K562 (cell line): ENCODE results near the gene TLDC2. TPM values are rescaled to one million over a fixed set of nuclear protein-coding genes. Genes with fewer than 3 reads are reported as not detected.
A peak's percentile ranks its signal among the peaks of the same experiment; 100 is the strongest.

ENCODE experiments used
- ATAC-seq: fragments of 200-7000 bp; cut with Tn5 transposase; 3 replicates; pipeline ENCODE4 v1.9.1; 2020; ENCODE audit warnings: moderate library complexity
- BruUV-seq: library from RNA; stranded (reverse); fragments of 400-500 nt; replicated peaks from 2 replicates; lab custom pipeline; 2021; lab: Mats Ljungman, UMichigan
- CTCF ChIA-PET: fragments of 300-600 bp; formaldehyde crosslinking; extraction: SDS; loops from one replicate; lab custom pipeline; 2021; ENCODE audit warnings: low intra/inter-chr PET ratio; lab: Yijun Ruan, JAX
- POLR2A ChIA-PET: fragments of 300-600, 350-650 bp; sonication (Branson Sonifier 250); formaldehyde crosslinking; extraction: SDS; loops from one replicate; lab custom pipeline; 2021; ENCODE audit warnings: antibody characterized with exemption, inconsistent platforms; lab: Yijun Ruan, JAX
- DNase-seq, 4 experiments: peaks; one replicate each; pipeline versions ENCODE4 v3.0.0 to v3.0.0-alpha.2; 2011 to 2018; ENCODE audit warnings: low spot score in 3 of 4, mixed read lengths in 3 of 4; ENCODE audit errors: extremely low read depth in 1 of 4
- FAIRE-seq: peaks from 2 replicates; lab custom pipeline; 2011; peaks lifted over from hg19 to GRCh38; lab: Jason Lieb, UNC
- H2AFZ ChIP-seq: 2 replicates; pipeline ENCODE4 v1.6.0; 2011; ENCODE audit warnings: low read depth, low read length, control low read depth, inconsistent platforms
- H3K27ac ChIP-seq: fragments of 200-600 bp; 3 replicates; pipeline ENCODE4 v1.8.0; 2011; ENCODE audit warnings: low read depth, mild to moderate bottlenecking, control low read depth, inconsistent platforms, low read length, moderate library complexity, mixed read lengths; ENCODE audit errors: extremely low read depth
- H3K27me3 ChIP-seq, 2 experiments: fragments of 300-600 bp in 1 of 2; 2 replicates in 1 of 2; 3 replicates in 1 of 2; pipeline versions ENCODE4 v1.6.0 to v1.8.0; 2011; ENCODE audit warnings: inconsistent platforms in 2 of 2, low read length in 2 of 2, mild to moderate bottlenecking in 1 of 2, mixed read lengths in 1 of 2, moderate library complexity in 1 of 2; ENCODE audit not compliant: control insufficient read depth in 2 of 2, insufficient read depth in 2 of 2
- H3K36me3 ChIP-seq: fragments of 300-600 bp; 3 replicates; pipeline ENCODE4 v1.8.0; 2011; ENCODE audit warnings: mild to moderate bottlenecking, low read length, inconsistent platforms; ENCODE audit not compliant: control insufficient read depth, insufficient read depth
- H3K4me1 ChIP-seq, 2 experiments: fragments of 200-600 bp in 1 of 2; replicated peaks in 1 of 2; 2 replicates in 1 of 2; 3 replicates in 1 of 2; pipeline versions ENCODE4 v1.5.1 to v1.8.0; 2011; ENCODE audit warnings: inconsistent platforms in 2 of 2, low read length in 2 of 2, mild to moderate bottlenecking in 1 of 2, mixed read lengths in 1 of 2, moderate library complexity in 1 of 2; ENCODE audit not compliant: control insufficient read depth in 2 of 2, insufficient read depth in 2 of 2
- H3K4me2 ChIP-seq: 2 replicates; pipeline ENCODE4 v1.6.1; 2011; ENCODE audit warnings: low read length, control low read depth, inconsistent platforms, mixed read lengths; ENCODE audit not compliant: insufficient read depth
- H3K4me3 ChIP-seq: fragments of 200-600 bp; sonication (generic), shearing (Covaris generic); 2 replicates; pipeline ENCODE4 v1.5.1; 2016; ENCODE audit warnings: control low read depth, inconsistent platforms
- H3K79me2 ChIP-seq: fragments of 200-600 bp; 3 replicates; pipeline ENCODE4 v1.8.0; 2011; ENCODE audit warnings: low read length, inconsistent platforms; ENCODE audit not compliant: control insufficient read depth, insufficient read depth
- H3K9ac ChIP-seq, 2 experiments: 2 replicates each; pipeline versions ENCODE4 v1.6.0 to v1.6.1; 2011; ENCODE audit warnings: low read depth in 2 of 2, low read length in 2 of 2, control low read depth in 1 of 2, inconsistent platforms in 1 of 2, mild to moderate bottlenecking in 1 of 2, mixed read lengths in 1 of 2; ENCODE audit not compliant: insufficient read depth in 1 of 2
- H3K9me1 ChIP-seq: one replicate; pipeline ENCODE4 v1.6.0; 2011; ENCODE audit warnings: inconsistent platforms, mild to moderate bottlenecking, low read length, moderate library complexity; ENCODE audit not compliant: control insufficient read depth, insufficient read depth
- H3K9me3 ChIP-seq: replicated peaks from 2 replicates; pipeline ENCODE4 v1.5.1; 2011; ENCODE audit warnings: low read depth, low read length, inconsistent platforms; ENCODE audit not compliant: control insufficient read depth, insufficient read depth
- H4K20me1 ChIP-seq: replicated peaks from 2 replicates; pipeline ENCODE4 v1.6.1; 2011; ENCODE audit warnings: low read length, inconsistent platforms, mixed read lengths; ENCODE audit not compliant: control insufficient read depth, insufficient read depth
- CUX1 ChIP-seq: fragments of 200-800 bp; sonication (Bioruptor generic); IDR thresholded peaks from 2 replicates; pipeline ENCODE4 v1.6.1; 2016; ENCODE audit warnings: missing genetic modification characterization, missing compliant biosample characterization
- EP300 ChIP-seq: IDR thresholded peaks from 2 replicates; pipeline ENCODE4 v1.6.1; 2012; ENCODE audit warnings: low read length, improper control_type of control experiment
- ESRRB ChIP-seq: fragments of 250-450 bp; sonication (Bioruptor Pico); IDR thresholded peaks from 2 replicates; pipeline ENCODE4 v1.5.0; 2020; ENCODE audit warnings: mild to moderate bottlenecking, moderate library complexity, borderline replicate concordance
- ID3 ChIP-seq, 2 experiments: fragments of 250-450 bp in 1 of 2; fragments of 450-650 bp in 1 of 2; sonication (Bioruptor Pico) in 1 of 2; IDR thresholded peaks; 2 replicates each; pipeline versions ENCODE4 v1.6.1 to v1.8.0; 2016 to 2021; ENCODE audit warnings: mild to moderate bottlenecking in 2 of 2, moderate library complexity in 2 of 2, missing compliant biosample characterization in 1 of 2, missing genetic modification characterization in 1 of 2
- ILK ChIP-seq: fragments of 450-650 bp; IDR thresholded peaks from 2 replicates; pipeline ENCODE4 v1.6.1; 2016; ENCODE audit warnings: missing genetic modification characterization, low read depth, mild to moderate bottlenecking, missing compliant biosample characterization, moderate library complexity, borderline replicate concordance
- NCOA1 ChIP-seq: fragments of 450-650 bp; IDR thresholded peaks from 2 replicates; pipeline ENCODE4 v1.6.1; 2016; ENCODE audit warnings: low read depth
- SMAD1 ChIP-seq: fragments of 150-350 bp; IDR thresholded peaks from 2 replicates; pipeline ENCODE4 v1.6.1; 2014; ENCODE audit warnings: low read length, low read depth; ENCODE audit not compliant: partially characterized antibody
- SMARCB1 ChIP-seq: IDR thresholded peaks from 2 replicates; pipeline ENCODE4 v1.6.1; 2011; ENCODE audit warnings: improper control_type of control experiment, low read depth; ENCODE audit not compliant: insufficient read length
- STAG1 ChIP-seq: sonication (generic); formaldehyde crosslinking; IDR thresholded peaks from 2 replicates; pipeline ENCODE4 v1.5.0; 2020; ENCODE audit warnings: missing genetic modification reagents, borderline replicate concordance
- TAF7 ChIP-seq: fragments of 450-650 bp; IDR thresholded peaks from 2 replicates; pipeline ENCODE4 v1.6.1; 2016; ENCODE audit warnings: missing genetic modification characterization, missing compliant biosample characterization
- TBP ChIP-seq: optimal IDR thresholded peaks from 2 replicates; pipeline ENCODE3; 2011; ENCODE audit warnings: low read depth, low read length, improper control_type of control experiment
- ZNF785 ChIP-seq: fragments of 250-450 bp; sonication (Bioruptor Pico); IDR thresholded peaks from 2 replicates; pipeline ENCODE4 v1.4.0; 2020; ENCODE audit warnings: mild to moderate bottlenecking
- in situ Hi-C: fragments of 300-500 bp; cut with MboI; formaldehyde crosslinking; loops from 4 replicates; pipeline ENCODE4 v1.15.0; 2018; ENCODE audit warnings: inconsistent platforms, mixed read lengths
- intact Hi-C: fragments of 100-400 bp; cut with micrococcal nuclease; formaldehyde crosslinking; loops from 2 replicates; pipeline ENCODE4 v1.14.2; 2022
- polyA plus RNA-seq, 8 experiments: library from polyadenylated mRNA; depleted of rRNA in 4 of 8; stranded (reverse) in 5 of 8; unstranded in 3 of 8; fragments of >200 nt; fragmentation: Nextera tagmentation in 2 of 8; fragmentation: Illumina TruSeq in 1 of 8; extraction: Ambion mirVana in 2 of 8; extraction: Trizol in 1 of 8; gene quantifications; 2 replicates each; pipeline versions ENCODE4 v1.2.1 to v1.2.3, GENCODE V29; 2011 to 2014; ENCODE audit warnings: inconsistent platforms in 1 of 8, missing spikeins in 1 of 8
- total RNA-seq, 7 experiments: library from RNA; depleted of rRNA in 6 of 7; stranded (reverse); fragments of >200 nt in 6 of 7; fragmentation: Illumina TruSeq in 2 of 7; extraction: Trizol in 2 of 7; gene quantifications; 2 replicates each; pipeline versions ENCODE4 v1.2.1 to v1.2.3, GENCODE V29; 2011 to 2021; ENCODE audit warnings: low replicate concordance in 1 of 7

Gene TLDC2
- total and polyA plus RNA-seq, 9 of the 15 experiments (the other 6 are each of a cell fraction or from before 2014, with no cell fraction given), result not detected

DNA sequence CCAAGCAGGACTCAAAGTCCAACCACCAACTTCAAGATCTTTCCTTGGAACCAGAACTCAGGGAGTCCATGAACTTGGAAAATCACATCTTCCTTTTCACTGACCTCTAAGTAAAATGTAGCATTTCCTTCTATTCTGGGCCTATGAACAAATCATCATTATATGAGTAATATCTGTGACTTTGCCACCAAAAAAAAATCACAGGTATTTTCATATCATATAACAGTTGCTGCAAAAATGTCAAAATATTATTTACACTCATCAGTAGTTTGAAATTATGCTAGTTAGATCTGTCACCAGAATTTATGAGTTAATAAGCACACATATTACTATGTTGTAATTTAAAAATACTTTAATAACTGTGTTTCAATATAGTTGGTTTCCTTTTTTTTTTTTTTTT is 27.3 kb upstream of the TLDC2 start:
- Histone ChIP-seq H3K9ac (no peak overlapping the region), H3K4me3 (no peak overlapping the region), H2AFZ (no peak overlapping the region), H3K79me2 (peaks cover 55% of the 10 kb centered on the region), H3K9me1 (no peaks in the 10 kb centered on the region)
- no TSS peak for BruUV-seq
- POLR2A ChIA-PET, result interaction anchor here (0.9 to 7.0 kb wide), 3 partner anchors 11 to 24 kb away, joined by 3 to 65 read pairs (median 7); a partner anchor contains a TSS
- DNase-seq, result no peak
- no peak for TF ChIP-seq ESRRB (CRISPR knock-in tag)
- no peak for TF ChIP-seq NCOA1
- no peak for TF ChIP-seq ID3 (CRISPR knock-in tag; IDR thresholded peaks at IDR 0.05)
- no peak for TF ChIP-seq ID3 (tag; IDR thresholded peaks at IDR 0.05)
- no peak for TF ChIP-seq TAF7
- TF ChIP-seq EP300, result no peak
- TF ChIP-seq SMARCB1, result no peak
- no peak for TF ChIP-seq TBP
- no peak for TF ChIP-seq ILK
- no peak for TF ChIP-seq ZNF785 (CRISPR knock-in tag)
- no peak for TF ChIP-seq SMAD1
- no peak for TF ChIP-seq CUX1 (CRISPR knock-in tag)
- no peak for TF ChIP-seq STAG1 (CRISPR knock-in tag)
- TF ChIP-seq, all 486 proteins: peak for 0
- intact Hi-C loops (no loop called here), in situ Hi-C loops (no loop called here)
- no peaks in the 10 kb centered on the region for H3K27me3 ChIP-seq
- CTCF ChIA-PET, result no interaction called here
- H3K4me2 ChIP-seq, result no peak overlapping the region
- H3K4me1 ChIP-seq, result peaks cover 2 to 19% of the 10 kb centered on the region in 2 experiments; a peak in 3 of 5 replicates
- peaks cover 22% of the 10 kb centered on the region; the same call in 2 of the 3 replicates for H3K36me3 ChIP-seq
- H4K20me1 ChIP-seq, result 0 out of 2 replicates have a peak, but pooled peaks cover 3% of the 10 kb centered on the region
- H3K9me3 ChIP-seq, result peaks cover 3% of the 10 kb centered on the region; the same call in 1 of the 2 replicates
- FAIRE-seq, result peak; percentile 29
- no peak overlapping the region for H3K27ac ChIP-seq
- no peak for ATAC-seq
